IMR-90 (cell line): ENCODE results near the gene PMF1.

ENCODE experiments used
- CEBPB ChIP-seq: IDR thresholded peaks from 2 replicates; pipeline ENCODE4 v1.6.1; 2012; ENCODE audit warnings: low read depth, low read length, improper control_type of control experiment
- MAFK ChIP-seq: IDR thresholded peaks from 2 replicates; pipeline ENCODE4 v1.6.1; 2012; ENCODE audit warnings: low read depth, low read length, improper control_type of control experiment
- MAZ ChIP-seq: IDR thresholded peaks from 2 replicates; pipeline ENCODE4 v1.6.1; 2012; ENCODE audit warnings: low read depth, mild to moderate bottlenecking, low read length, improper control_type of control experiment, moderate library complexity, borderline replicate concordance
- NFE2L2 ChIP-seq: fragments of 150-350 bp; IDR thresholded peaks from 2 replicates; pipeline ENCODE4 v1.6.1; 2016; ENCODE audit warnings: low read depth, mild to moderate bottlenecking, low read length
- POLR2A ChIP-seq: IDR thresholded peaks from 2 replicates; pipeline ENCODE4 v1.6.1; 2012; ENCODE audit warnings: mild to moderate bottlenecking, low read depth, low read length
- RAD21 ChIP-seq: IDR thresholded peaks from 2 replicates; pipeline ENCODE4 v1.6.1; 2012; ENCODE audit warnings: low read length, improper control_type of control experiment
- SMC3 ChIP-seq: fragments of 150-350 bp; IDR thresholded peaks from 2 replicates; pipeline ENCODE4 v1.6.1; 2016; ENCODE audit warnings: low read depth, mild to moderate bottlenecking, antibody characterized with exemption, low read length, moderate library complexity
- TF ChIP-seq, protein P1 (sequence below): conservative IDR thresholded peaks from 2 replicates; pipeline ENCODE4 v1.5.1; 2012; ENCODE audit warnings: mild to moderate bottlenecking, low read depth, low read length, improper control_type of control experiment
- TF ChIP-seq, protein P2 (sequence below): fragments of 150-350 bp; IDR thresholded peaks from 2 replicates; pipeline ENCODE4 v1.6.1; 2016; ENCODE audit warnings: low read depth, mild to moderate bottlenecking, low read length, moderate library complexity, borderline replicate concordance
- TF ChIP-seq, protein P3 (sequence below): fragments of 150-350 bp; IDR thresholded peaks from 2 replicates; pipeline ENCODE4 v1.6.1; 2017; ENCODE audit warnings: mild to moderate bottlenecking, antibody characterized with exemption, low read length, low read depth

DNA sequence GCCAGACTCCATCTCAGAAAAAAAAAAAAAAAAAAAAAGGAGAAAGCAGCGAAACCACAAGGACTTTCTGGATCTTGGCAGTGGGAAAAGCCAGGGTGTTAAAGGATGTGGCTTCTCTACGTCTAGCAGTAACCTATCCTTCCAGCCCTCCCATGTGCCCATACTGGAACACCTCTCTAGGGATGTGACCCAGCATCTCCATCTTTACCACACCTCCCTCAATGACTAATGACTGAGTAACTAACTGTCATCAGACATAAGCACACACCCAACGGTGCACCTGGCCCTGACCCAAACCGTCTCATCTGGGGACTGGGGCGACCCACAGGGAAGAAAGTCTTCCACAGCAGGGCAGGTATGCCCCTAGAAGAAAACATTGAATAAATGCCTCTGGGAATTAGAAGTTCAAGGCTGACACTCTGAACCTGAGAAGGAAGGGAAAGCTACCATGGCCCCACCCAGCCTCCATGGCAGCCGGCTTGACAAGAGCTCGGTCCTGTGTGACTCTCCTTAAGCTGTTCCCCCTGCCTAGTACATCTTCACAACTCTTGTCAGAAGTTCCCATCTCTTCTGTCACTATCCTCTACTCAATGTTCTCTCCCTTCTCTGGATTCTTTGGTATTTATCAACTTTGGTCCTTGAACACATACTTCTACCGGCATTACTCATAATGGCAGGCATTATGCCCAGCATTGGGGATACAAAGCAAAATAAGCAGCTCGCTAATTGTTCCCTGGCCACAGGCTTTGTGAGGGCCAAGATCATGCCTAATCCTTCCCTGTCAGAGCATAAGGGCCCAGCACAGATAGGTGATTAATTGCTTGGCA, 49.9 kb downstream of the PMF1 start:
- TF ChIP-seq CEBPB (no peak), POLR2A (no peak), RAD21 (no peak), MAZ (no peak), NFE2L2 (no peak), SMC3 (no peak), MAFK (no peak)
- TF ChIP-seq, protein P1, sequence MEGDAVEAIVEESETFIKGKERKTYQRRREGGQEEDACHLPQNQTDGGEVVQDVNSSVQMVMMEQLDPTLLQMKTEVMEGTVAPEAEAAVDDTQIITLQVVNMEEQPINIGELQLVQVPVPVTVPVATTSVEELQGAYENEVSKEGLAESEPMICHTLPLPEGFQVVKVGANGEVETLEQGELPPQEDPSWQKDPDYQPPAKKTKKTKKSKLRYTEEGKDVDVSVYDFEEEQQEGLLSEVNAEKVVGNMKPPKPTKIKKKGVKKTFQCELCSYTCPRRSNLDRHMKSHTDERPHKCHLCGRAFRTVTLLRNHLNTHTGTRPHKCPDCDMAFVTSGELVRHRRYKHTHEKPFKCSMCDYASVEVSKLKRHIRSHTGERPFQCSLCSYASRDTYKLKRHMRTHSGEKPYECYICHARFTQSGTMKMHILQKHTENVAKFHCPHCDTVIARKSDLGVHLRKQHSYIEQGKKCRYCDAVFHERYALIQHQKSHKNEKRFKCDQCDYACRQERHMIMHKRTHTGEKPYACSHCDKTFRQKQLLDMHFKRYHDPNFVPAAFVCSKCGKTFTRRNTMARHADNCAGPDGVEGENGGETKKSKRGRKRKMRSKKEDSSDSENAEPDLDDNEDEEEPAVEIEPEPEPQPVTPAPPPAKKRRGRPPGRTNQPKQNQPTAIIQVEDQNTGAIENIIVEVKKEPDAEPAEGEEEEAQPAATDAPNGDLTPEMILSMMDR, result no peak
- TF ChIP-seq, protein P2, sequence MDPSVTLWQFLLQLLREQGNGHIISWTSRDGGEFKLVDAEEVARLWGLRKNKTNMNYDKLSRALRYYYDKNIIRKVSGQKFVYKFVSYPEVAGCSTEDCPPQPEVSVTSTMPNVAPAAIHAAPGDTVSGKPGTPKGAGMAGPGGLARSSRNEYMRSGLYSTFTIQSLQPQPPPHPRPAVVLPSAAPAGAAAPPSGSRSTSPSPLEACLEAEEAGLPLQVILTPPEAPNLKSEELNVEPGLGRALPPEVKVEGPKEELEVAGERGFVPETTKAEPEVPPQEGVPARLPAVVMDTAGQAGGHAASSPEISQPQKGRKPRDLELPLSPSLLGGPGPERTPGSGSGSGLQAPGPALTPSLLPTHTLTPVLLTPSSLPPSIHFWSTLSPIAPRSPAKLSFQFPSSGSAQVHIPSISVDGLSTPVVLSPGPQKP, result no peak
- TF ChIP-seq, protein P3, sequence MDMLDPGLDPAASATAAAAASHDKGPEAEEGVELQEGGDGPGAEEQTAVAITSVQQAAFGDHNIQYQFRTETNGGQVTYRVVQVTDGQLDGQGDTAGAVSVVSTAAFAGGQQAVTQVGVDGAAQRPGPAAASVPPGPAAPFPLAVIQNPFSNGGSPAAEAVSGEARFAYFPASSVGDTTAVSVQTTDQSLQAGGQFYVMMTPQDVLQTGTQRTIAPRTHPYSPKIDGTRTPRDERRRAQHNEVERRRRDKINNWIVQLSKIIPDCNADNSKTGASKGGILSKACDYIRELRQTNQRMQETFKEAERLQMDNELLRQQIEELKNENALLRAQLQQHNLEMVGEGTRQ, result no peak
